HL-60 (cell line): Measurements from ENCODE around the gene IRGQ.

Experiments used
- DNase-seq, 2 experiments: peaks; one replicate each; pipeline ENCODE4 v3.0.0-alpha.2; 2010 to 2020; ENCODE audit warnings: low read depth in 1 of 2, low spot score in 1 of 2
- H3K27ac ChIP-seq: fragments of 250-450 bp; sonication (Bioruptor Pico); replicated peaks from 2 replicates; pipeline ENCODE4 v1.5.1; 2020; ENCODE audit warnings: mild to moderate bottlenecking, moderate library complexity
- H3K27me3 ChIP-seq: fragments of 250-450 bp; sonication (Bioruptor Pico); 2 replicates; pipeline ENCODE4 v1.5.1; 2021; ENCODE audit warnings: mild to moderate bottlenecking, moderate library complexity; ENCODE audit not compliant: insufficient read depth, poor library complexity, severe bottlenecking
- H3K4me3 ChIP-seq: replicated peaks from 2 replicates; pipeline ENCODE4 v1.5.1; 2011; ENCODE audit warnings: mild to moderate bottlenecking, control low read depth, low read length; ENCODE audit not compliant: insufficient read depth
- GABPA ChIP-seq: IDR thresholded peaks from 2 replicates; pipeline ENCODE4 v1.6.1; 2012; ENCODE audit warnings: low read depth
- POLR2AphosphoS5 ChIP-seq: IDR thresholded peaks from 2 replicates; pipeline ENCODE4 v1.6.1; 2012; ENCODE audit warnings: low read depth
- REST ChIP-seq: IDR thresholded peaks from 2 replicates; pipeline ENCODE4 v1.6.1; 2012; ENCODE audit warnings: low read depth; ENCODE audit not compliant: insufficient replicate concordance
- SPI1 ChIP-seq: IDR thresholded peaks from 2 replicates; pipeline ENCODE4 v1.6.1; 2012; ENCODE audit warnings: low read depth, mild to moderate bottlenecking, borderline replicate concordance
- TF ChIP-seq, protein P1 (sequence below): IDR thresholded peaks from one replicate; pipeline ENCODE4 v1.5.1; 2011; ENCODE audit warnings: low read length, control low read depth, inconsistent platforms; ENCODE audit not compliant: insufficient read depth

IRGQ gene

DNA sequence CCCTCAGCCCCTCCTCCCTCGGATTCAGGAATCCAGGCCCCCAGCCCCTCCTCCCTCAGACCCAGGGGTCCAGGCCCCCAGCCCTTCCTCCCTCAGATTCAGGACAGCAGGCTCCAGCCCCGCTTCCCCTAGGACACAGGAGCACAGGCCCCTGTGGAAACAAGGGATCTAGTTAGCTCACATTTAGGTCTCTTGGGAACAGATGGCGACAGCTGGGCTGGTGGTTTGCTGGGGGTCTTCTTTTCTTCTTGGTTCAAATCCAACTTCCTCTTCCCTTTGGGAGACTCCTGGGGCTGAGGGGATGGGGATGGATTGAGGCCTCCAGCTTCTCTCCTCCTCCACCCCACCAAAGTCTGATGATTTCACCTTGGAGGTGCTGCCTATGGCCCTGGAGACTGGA, 43.3 kb downstream of the IRGQ start:
- Histone ChIP-seq H3K4me3 (no peak overlapping the region), H3K27ac (no peak overlapping the region), H3K27me3 (no peaks in the 10 kb centered on the region)
- no peak for TF ChIP-seq POLR2AphosphoS5
- TF ChIP-seq SPI1, result no peak
- TF ChIP-seq REST, result no peak
- DNase-seq, result no peak

- no peaks in the 10 kb centered on the region for H3K27me3 ChIP-seq
- no peak for DNase-seq
- TF ChIP-seq REST (no peak), POLR2AphosphoS5 (no peak), SPI1 (no peak), GABPA (no peak)
- TF ChIP-seq, protein P1, sequence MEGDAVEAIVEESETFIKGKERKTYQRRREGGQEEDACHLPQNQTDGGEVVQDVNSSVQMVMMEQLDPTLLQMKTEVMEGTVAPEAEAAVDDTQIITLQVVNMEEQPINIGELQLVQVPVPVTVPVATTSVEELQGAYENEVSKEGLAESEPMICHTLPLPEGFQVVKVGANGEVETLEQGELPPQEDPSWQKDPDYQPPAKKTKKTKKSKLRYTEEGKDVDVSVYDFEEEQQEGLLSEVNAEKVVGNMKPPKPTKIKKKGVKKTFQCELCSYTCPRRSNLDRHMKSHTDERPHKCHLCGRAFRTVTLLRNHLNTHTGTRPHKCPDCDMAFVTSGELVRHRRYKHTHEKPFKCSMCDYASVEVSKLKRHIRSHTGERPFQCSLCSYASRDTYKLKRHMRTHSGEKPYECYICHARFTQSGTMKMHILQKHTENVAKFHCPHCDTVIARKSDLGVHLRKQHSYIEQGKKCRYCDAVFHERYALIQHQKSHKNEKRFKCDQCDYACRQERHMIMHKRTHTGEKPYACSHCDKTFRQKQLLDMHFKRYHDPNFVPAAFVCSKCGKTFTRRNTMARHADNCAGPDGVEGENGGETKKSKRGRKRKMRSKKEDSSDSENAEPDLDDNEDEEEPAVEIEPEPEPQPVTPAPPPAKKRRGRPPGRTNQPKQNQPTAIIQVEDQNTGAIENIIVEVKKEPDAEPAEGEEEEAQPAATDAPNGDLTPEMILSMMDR, result no peak
Measured at GRCh38 chr19:43552198-43552450, 43.8 kb downstream of the IRGQ start.

GRCh38 chr19:43551399-43552197, 44.3 kb downstream of the IRGQ start:
- no peak overlapping the region for H3K27ac ChIP-seq
- H3K27me3 ChIP-seq, result no peaks in the 10 kb centered on the region
- TF ChIP-seq GABPA (no peak), REST (no peak), POLR2AphosphoS5 (no peak), SPI1 (no peak)
- TF ChIP-seq, protein P1, result no peak
- no peak overlapping the region for H3K4me3 ChIP-seq
- DNase-seq, result no peak

More at GRCh38 chr19:43552198-43552450, 43.8 kb downstream of the IRGQ start:
- Histone ChIP-seq H3K27ac (no peak overlapping the region), H3K4me3 (no peak overlapping the region)
